Stimulated activated CD4-positive, alpha-beta T cell treated with anti-CD3 and anti-CD28 coated beads, Interleukin-1b, Interleukin-23, amount 100 ng/mL, for 24 hours (primary cell): ENCODE data around the gene MICA.
"Not testable (repeated sequence)": the region's sequence is repeated elsewhere in the genome, so short reads cannot be mapped to it uniquely, and the experiment has no call there.

ENCODE experiments used
- DNase-seq, 4 experiments: peaks; one replicate each; pipeline ENCODE4 v3.0.0-alpha.2; 2020; ENCODE audit warnings: low read depth in 4 of 4, low spot score in 1 of 4

The MICA gene

GRCh38 chr6:31407699-31408098 lies 4.3 kb downstream of the MICA start:
- DNase-seq = no peak

DNA sequence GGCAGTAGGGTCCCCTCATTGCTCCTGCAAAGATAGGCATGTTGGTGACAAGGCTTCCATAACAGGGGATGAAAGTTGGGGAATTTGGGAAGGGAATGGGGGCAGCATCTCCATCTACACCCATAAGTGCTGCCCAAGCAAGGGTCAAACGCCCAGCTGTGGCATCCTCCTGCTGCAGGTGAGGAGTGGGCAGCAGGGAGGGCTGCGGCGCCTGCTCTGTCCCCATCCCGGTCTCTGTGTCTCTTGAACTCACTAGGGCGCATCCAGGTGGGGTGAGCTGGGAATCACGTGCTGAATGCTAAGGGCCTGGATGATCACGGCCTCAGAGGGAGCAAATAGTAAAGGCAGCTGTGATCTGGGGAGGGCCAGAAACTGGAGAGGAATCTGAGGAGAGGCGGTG lies 9.1 kb downstream of the MICA start:
- no peak for DNase-seq

GRCh38 chr6:31414148-31414770 lies 10.9 kb downstream of the MICA start:
- DNase-seq = not testable (repeated sequence)

DNA sequence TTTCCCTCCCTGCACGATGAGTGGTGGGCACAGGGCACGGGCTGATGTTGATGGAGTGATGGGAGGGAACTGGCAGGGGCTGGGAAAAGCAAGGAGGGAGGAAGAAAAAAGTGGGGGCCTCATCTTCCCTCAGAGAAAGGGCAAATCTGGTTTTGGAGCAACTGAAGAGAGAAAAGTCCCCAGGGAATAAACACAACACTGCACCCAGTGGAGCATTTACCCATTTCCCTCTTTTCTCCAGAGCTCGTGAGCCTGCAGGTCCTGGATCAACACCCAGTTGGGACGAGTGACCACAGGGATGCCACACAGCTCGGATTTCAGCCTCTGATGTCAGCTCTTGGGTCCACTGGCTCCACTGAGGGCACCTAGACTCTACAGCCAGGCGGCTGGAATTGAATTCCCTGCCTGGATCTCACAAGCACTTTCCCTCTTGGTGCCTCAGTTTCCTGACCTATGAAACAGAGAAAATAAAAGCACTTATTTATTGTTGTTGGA lies 11.4 kb downstream of the MICA start:
- no peak for DNase-seq

GRCh38 chr6:31416394-31417014 lies 13.1 kb downstream of the MICA start:
- no peak for DNase-seq

- DNase-seq = no peak
Measured at GRCh38 chr6:31418251-31418650, 14.9 kb downstream of the MICA start.

DNA sequence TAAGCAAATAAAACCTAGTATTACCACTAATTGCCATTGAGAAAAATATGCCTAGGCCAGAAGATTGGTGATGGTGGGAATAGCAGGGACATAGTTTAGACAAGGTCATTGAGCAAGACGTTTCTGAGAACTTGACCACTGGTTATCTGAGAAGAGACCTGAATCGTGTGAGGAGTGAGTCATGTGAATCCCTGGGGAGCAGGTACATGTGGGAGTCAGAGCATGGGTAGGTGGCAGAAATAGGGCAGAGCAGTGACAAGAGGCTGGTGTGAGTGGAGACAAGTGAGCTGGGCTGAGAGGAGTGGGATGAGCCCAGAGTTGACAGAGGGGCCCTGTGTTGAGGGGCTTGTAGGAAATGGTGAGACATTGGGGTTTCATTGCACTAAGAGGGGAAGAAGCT lies 16.4 kb downstream of the MICA start:
- no peak for DNase-seq

GRCh38 chr6:31420546-31420945 lies 17.2 kb downstream of the MICA start:
- no peak for DNase-seq

DNA sequence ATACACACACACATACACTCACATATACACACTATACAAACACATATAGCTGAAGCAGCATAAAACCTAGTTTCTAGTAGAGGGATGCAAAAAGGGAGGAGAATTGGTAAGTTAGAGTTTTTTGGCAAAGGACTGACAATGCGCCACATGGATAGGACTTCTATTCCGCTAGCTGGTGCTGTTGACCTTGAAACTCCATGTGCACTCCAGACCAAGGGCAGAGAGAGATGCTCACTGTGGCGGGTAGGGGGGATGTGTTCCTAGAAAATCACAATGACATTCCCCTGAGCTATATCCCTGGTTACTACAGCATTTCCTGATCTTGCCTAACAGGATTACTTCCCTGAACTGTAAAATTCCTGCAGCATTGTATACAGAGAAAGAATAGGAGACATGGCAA lies 19.2 kb downstream of the MICA start:
- DNase-seq = no peak

GRCh38 chr6:31423550-31423949 lies 20.2 kb downstream of the MICA start:
- DNase-seq = no peak

DNA sequence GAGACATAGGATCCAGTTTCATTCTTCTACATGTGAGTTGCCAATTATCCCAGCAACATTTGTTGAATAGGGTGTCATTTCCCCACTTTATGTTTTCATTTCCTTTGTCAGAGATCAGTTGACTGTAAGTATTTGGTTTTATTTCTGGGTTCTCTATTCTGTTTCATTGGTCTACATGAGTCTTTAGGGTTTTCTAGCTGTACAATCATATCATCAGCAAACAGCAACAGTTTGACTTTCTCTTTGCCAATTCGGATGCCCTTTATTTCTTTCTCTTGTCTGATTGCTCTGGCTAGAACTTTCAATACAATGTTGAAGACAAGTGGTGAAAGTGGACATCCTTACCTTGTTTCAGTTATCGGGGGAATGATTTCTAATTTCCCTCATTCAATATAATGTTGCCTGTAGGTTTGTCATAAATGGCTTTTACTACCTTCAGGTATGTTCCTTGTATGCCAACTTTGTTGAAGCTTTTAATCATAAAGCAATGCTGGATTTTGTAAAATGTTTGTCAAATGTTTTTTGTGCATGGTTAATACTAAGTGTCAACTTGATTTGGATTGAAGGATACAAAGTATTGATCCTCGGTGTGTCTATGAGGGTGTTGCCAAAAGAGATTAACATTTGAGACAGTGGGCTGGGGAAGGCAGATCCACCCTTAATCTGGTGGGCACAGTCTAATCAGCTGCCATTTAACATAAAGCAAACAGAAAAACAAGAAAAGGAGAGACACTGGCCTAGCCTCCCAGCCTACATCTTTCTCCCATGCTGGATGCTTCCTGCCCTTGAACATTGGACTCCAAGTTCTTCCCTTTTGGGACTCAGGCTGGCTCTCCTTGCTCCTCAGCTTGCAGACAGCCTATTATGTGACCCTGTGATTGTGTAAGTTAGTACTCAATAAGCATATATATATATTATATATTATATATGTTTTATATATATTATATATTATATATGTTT lies 23.3 kb downstream of the MICA start:
- no peak for DNase-seq

GRCh38 chr6:31430449-31430848 lies 27.1 kb downstream of the MICA start:
- DNase-seq = no peak

DNA sequence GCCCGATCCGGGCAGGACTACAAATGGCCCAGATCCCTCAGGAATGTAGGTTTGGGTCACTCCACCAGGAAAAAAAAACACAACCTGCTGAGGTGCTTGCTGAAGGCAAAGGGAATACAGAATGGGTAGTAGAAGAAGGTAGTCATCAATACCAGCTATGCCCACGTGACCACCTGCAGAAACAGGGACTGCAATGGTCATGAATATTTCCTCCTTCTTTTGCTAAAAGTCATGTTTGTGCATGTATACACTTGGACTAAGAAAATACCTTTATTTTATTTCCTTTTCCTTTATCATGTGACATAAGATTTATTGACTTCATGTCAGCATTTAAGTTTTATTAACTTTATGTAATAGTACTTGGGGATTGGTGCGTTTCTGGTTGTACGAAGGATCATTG lies 31.7 kb downstream of the MICA start:
- DNase-seq = not testable (repeated sequence)

- DNase-seq = no peak
Measured at GRCh38 chr6:31438222-31438621, 34.8 kb downstream of the MICA start.

DNA sequence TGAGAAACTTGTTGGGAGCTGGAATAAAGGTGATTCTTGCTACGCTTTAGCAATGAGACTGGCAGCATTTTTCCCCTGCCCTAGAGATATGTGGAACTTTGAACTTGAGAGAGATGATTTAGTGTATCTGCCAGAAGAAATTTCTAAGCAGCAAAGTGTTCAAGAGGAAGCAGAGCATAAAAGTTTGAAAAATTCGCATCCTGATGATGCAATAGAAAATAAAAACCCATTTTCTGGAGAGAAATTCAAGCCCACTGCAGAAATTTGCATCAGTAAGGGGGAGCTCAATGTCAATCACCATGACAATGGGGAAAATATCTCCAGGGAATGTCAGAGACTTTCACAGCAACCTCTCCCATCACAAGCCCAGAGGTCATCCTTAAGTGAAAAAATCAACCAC lies 35.3 kb downstream of the MICA start:
- no peak for DNase-seq

GRCh38 chr6:31441365-31442267 lies 38.2 kb downstream of the MICA start:
- peak in 3 of 4 experiments; percentile 80 to 87 (median 81) for DNase-seq

DNA sequence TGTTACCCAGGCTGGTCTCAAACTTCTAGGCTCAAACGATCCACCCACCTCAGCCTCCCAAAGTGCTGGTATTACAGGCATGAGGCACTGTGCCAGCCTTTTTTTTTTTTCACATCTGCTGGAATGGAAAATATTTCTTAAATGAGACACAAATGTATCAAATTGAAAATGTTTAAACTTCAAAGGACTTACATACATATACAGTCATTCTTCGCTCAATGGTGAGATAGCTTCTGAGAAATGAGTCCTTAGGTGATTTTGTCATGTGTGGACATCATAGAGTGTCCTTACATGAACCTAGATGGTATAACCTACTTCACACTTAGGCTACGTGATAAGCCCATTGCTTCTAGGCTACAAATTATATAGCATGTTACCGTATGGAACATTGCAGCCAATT lies 43.1 kb downstream of the MICA start:
- no peak for DNase-seq

GRCh38 chr6:31446999-31447789 lies 43.8 kb downstream of the MICA start:
- DNase-seq = not testable (repeated sequence)

GRCh38 chr6:31450751-31451150 lies 47.4 kb downstream of the MICA start:
- no peak for DNase-seq

DNA sequence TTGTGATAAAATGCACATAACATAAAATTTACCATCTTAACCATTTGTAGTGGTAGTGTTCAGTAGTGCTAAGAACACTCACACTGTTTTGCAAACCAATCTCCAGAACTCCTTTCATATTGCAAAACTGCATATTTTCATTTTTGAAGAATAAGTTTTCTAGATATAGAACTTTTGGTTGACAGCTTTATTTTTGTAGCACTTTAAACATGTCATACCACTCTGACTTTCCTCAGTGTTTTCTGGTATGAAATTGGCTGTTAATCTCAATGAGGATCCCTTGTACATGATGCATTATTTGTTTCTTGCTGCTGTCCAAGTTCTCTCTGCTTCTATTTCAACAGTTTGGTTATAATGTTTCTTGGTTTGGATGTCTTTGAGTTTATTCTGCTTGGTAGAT lies 49.5 kb downstream of the MICA start:
- DNase-seq = no peak
